ENCODE data around the gene NTM.
"Not testable (repeated sequence)": the region's sequence is repeated elsewhere in the genome, so short reads cannot be mapped to it uniquely, and the experiment has no call there.

The NTM gene

DNA sequence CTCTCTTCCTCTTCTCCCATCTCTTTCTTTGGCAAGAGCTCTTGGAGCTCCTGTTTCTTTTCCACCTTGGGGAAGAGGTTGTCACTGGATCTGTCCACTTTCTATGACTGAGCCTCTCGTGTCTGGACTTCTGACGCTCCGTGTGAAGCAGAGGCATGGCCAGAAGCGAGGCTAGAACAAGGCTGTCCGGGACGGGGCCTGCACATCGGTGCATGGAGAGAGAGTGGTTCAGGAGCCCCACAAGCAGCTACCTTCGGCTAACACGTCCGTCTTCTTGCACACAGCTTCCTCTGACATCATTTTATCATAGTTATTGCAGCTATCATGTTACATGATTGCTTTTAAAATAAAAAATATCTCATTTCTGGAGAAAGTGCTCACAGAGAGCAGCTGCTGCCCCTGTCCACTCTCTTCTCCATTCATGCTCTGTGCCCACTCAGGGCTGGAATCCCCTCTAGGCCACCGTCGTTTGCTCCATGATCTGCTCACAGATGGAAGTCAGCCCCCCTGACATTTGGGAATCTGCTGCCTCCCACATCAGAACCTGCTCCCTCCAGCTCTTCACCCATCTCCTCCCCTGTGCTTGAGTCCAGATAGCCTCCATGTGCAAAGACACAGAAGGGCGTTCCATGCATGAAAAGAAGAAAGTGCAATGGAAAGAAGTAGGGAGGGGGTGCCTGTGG is 308.4 kb downstream of the NTM start:
- H3K27ac ChIP-seq = no peak overlapping the region
- TF ChIP-seq, protein P1, sequence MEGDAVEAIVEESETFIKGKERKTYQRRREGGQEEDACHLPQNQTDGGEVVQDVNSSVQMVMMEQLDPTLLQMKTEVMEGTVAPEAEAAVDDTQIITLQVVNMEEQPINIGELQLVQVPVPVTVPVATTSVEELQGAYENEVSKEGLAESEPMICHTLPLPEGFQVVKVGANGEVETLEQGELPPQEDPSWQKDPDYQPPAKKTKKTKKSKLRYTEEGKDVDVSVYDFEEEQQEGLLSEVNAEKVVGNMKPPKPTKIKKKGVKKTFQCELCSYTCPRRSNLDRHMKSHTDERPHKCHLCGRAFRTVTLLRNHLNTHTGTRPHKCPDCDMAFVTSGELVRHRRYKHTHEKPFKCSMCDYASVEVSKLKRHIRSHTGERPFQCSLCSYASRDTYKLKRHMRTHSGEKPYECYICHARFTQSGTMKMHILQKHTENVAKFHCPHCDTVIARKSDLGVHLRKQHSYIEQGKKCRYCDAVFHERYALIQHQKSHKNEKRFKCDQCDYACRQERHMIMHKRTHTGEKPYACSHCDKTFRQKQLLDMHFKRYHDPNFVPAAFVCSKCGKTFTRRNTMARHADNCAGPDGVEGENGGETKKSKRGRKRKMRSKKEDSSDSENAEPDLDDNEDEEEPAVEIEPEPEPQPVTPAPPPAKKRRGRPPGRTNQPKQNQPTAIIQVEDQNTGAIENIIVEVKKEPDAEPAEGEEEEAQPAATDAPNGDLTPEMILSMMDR (IDR thresholded peaks at IDR 0.05) = no peak
- TF ChIP-seq ZFX (IDR thresholded peaks at IDR 0.05; ENCODE audit: borderline replicate concordance) = no peak

DNA sequence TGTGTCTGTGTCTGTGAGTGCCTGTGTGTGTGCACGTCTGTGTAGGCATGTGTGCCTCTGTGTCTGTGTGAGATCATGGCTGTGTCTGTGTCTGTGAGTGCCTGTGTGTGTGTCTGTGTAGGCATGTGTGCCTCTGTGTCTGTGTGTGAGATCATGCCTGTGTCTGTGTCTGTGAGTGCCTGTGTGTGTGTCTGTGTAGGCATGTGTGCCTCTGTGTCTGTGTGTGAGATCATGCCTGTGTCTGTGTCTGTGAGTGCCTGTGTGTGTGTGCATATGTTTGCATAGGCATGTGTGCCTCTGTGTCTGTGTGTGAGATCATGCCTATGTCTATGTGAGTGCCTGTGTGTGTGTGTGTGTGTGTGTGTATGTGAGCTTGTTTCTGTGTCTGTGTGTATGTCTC is 310.0 kb downstream of the NTM start:
- H3K27ac ChIP-seq = not testable (repeated sequence)

DNA sequence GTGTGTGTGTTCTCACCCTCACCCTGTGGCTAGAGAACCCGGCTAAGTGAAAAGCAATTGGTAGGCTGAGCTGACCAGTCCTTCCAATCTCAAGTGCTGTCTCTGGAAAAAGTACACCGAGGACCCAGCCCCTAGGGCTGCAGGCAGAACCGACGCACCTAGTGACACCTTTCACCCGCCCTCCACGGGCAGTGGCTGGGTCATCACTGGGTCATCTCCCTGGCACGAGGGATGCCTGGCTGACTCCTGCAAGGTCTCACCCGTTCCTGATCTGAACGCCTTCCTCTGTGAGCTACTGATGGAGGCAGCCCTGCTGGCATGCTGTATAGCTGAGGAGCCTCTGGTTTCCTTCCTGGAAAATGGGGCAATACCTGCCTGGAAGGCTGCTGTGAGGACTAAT is 311.5 kb downstream of the NTM start:
- TF ChIP-seq ZFX (IDR thresholded peaks at IDR 0.05; ENCODE audit: borderline replicate concordance) = no peak
- TF ChIP-seq, protein P1 (IDR thresholded peaks at IDR 0.05) = no peak

DNA sequence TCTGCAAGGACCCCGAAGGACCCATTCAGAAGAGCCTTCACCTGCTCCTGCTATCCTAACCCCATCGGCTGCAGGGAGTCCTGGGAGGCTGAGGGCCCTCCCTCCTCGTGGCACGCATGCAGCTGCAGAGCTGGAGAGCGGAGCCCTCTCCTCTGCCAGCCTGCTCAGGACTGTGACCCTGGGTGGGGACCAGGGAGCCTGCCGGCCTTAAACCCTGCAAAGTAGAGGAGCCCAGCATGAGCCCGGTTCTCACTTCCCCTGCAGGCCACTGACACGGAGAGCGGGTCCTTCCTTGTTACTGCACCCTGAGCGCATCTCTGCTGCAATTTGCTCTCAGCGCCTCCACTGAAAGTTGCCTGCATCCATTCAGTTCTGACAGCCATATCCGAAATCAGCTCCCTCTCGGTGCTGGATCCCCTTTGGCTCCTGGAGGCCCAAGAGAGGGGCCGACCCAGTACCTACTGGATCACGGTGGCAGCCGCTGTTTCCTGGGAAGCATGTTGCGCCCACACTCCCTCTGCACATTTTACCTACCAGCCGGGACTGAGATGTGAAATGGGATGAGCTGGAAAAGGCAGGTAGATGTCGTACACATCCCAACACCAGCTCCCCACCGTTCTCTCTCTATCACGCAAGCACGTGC is 312.1 kb downstream of the NTM start:
- TF ChIP-seq ZFX (IDR thresholded peaks at IDR 0.05; ENCODE audit: borderline replicate concordance) = no peak
- TF ChIP-seq, protein P1 (IDR thresholded peaks at IDR 0.05) = no peak
- no peak overlapping the region for H3K27ac ChIP-seq

More for the DNA sequence above, 311.5 kb downstream of the NTM start:
- no peak overlapping the region for H3K27ac ChIP-seq

DNA sequence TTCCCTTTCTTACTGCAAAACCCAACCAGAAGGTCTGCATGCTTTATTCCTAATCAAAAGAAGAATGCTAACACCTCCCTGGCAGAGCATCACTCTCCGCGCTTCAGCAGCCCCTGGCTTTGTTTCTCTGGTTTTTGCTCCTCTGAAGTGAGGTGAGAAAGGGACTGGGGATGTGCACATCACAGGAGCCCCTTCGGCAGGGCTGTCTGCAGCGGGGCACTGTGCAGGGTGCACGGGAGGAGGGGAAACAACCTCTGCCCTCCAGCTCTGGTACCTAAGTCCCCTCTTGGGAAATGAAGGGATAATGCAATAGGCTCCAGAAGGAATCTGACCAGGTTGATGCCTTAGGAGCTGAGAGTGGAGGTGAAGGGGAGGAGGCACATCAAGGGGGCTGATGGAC is 312.7 kb downstream of the NTM start:
- no peak for TF ChIP-seq ZFX (IDR thresholded peaks at IDR 0.05; ENCODE audit: borderline replicate concordance)
- TF ChIP-seq, protein P1 (IDR thresholded peaks at IDR 0.05) = no peak
- no peak overlapping the region for H3K27ac ChIP-seq

DNA sequence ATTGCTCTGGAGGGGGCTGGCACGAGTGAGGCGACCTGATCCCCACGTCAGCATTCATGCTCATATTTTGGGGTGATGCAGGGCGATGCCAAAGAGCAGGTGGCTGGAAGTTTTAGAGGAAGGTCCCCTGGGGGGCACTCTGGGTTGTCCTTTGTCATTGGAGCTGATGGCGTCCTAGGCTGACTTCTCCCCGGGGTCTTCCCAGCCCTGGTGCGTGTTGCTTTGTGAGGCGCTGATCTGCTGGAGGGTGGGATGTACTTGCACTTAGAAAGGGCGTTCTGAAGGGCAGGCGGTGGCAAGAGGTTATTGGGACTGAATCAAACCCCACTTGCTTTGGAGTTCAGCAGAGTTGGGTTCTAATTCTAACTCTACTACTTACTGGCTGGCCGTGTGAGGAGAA is 313.3 kb downstream of the NTM start:
- TF ChIP-seq ZFX (IDR thresholded peaks at IDR 0.05; ENCODE audit: borderline replicate concordance) = no peak
- TF ChIP-seq, protein P1 (IDR thresholded peaks at IDR 0.05) = no peak
- H3K27ac ChIP-seq = no peak overlapping the region

DNA sequence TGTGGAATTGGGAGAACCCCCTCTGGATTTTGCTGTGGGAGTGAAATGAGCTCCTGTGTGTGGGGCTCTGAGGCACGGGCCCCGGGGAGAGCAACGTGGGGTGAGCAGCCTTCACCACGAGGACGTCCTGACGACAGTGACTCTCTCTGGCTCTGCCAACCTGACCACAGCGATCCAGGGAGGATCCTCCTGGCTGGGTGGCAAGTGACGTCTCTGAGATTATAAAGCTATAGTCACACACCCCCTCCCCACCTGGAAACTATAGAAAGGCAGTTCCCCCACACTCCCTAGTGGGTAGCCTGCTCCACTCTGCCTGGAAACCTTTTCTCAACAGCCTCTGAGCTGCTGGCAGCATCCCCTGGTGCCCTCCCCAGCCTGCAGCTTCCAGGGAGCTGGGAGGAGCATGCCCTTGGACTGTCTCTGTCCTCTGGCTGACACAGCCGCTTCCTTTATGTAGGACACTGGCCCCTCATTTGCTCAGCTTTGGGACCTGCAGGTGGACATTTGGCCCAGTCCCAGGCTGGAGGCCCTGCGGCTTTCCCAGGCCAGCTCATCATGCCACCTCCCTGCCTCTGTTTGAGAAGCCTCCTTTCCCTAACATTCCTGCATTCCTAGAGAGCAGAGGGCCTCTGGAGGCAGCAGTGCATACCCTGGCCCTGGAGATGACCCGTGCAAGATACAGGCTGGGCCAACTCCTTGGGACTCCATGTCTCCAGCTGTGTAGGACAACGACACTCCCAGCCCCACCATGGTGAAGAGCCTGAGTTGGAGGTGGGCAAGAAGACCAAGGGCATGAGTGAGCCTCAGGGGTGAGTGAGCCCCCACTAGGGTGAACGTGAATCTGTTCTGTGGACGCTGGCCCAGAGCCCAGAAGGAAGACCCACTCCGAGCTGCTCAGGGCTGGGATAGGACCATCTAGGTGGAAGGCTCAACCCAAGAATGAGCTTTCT is 314.0 kb downstream of the NTM start:
- no peak for TF ChIP-seq ZFX (IDR thresholded peaks at IDR 0.05; ENCODE audit: borderline replicate concordance)
- TF ChIP-seq, protein P1 (IDR thresholded peaks at IDR 0.05) = no peak
- no peak overlapping the region for H3K27ac ChIP-seq
